Nucleus accumbens (tissue), 56 donors: Measurements from ENCODE around the gene GSTA5.
"Not testable (repeated sequence)": the region's sequence is repeated elsewhere in the genome, so short reads cannot be mapped to it uniquely, and the experiment has no call there.

ENCODE experiments used
- DNase-seq, 56 donors: peaks; one replicate each; lab custom pipeline; 2025; lab: John Stamatoyannopoulos, UW

The GSTA5 gene

GRCh38 chr6:52840763-52841585, at the start of gene GSTA5:
GSTA5 (minus strand) TSS chr6:52840813.
- DNase-seq: no peak

DNA sequence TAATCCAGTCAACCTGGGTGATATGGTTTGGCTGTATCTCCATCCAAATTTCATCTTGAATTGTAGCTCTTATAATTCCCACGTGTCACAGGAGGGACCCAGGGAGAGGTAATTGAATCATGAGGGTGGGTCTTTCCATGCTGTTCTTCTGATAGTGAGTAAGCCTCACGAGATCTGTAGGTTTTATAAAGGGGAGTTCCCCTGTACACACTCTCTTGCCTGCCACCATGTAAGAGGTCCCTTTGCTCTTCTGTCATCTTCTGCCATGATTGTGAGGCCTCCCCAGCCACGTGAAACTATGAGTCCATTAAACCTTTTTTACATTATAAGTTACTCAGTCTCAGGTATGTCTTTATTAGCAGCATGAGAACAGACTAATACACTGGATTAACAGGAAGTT, 49.4 kb upstream of the GSTA5 start:
- DNase-seq: no peak

- DNase-seq: no peak
These were observed 47.4 kb upstream of the GSTA5 start for GRCh38 chr6:52887910-52888524.

DNA sequence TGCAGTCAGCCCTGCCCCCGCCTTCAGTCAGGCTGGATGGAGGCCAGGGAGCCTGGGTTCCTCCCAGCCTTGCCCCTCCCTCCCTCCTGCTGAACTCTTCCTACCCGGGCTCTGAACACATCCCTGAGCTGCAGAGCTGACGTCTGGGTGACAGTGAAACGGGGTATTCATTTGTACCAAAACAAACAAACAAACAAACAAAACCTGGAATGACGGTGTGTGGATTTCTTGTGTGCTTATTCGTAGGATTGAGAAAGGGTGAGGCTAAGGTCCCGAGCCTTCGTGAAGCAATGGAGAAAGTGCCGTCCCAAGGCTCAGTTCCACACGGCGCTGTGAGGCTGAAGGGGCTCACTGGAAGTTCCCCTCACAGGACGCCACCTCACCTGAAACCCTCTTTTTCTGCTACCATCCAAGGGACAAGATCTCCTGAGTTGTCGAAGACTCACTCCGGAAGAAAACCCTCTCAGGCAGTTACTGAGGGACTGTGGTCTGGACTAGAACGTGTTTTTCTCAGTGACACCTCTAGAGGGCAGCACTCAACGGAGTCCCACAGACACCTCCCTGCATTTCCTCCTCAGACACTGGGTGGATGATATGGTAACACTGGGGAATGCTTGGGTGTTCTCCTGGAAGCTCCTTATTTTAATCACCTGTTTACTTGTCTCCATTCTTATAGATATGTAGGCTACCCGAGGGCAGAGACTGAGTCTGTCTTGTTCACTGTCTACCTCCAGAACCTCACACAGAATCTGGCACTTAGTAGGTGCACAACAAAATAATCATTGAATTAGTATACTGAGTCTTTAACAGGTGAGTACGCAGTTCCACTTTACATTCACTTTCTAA, 41.6 kb upstream of the GSTA5 start:
- DNase-seq: peak in 45 of 56 donors; percentile 4 to 70 (median 26)

- no peak for DNase-seq
These were observed 41.0 kb upstream of the GSTA5 start for GRCh38 chr6:52881662-52881995.

DNA sequence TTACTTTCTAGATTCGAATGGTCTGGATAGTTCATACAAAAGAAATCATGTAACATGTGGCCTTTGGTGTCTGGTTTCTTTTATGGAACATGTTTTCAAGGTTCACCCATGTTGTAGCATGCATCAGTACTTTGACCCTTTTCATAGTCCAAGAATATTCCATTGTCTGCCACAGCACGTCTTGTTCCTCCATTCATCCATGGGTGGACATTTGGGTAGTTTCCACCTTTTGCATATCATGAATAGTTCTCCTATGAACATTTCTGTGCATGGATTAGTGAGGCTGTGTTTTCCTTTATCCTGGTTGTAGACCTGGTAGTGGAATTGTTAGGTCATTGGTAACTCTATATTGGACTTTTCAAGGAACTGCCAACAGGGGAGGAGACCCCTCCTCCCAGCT, 37.2 kb upstream of the GSTA5 start:
- DNase-seq: no peak

GRCh38 chr6:52877168-52877567, 36.6 kb upstream of the GSTA5 start:
- DNase-seq: no peak

- no peak for DNase-seq
These were observed 35.6 kb upstream of the GSTA5 start for GRCh38 chr6:52876056-52876787.

GRCh38 chr6:52872031-52872430, 31.4 kb upstream of the GSTA5 start:
- no peak for DNase-seq

DNA sequence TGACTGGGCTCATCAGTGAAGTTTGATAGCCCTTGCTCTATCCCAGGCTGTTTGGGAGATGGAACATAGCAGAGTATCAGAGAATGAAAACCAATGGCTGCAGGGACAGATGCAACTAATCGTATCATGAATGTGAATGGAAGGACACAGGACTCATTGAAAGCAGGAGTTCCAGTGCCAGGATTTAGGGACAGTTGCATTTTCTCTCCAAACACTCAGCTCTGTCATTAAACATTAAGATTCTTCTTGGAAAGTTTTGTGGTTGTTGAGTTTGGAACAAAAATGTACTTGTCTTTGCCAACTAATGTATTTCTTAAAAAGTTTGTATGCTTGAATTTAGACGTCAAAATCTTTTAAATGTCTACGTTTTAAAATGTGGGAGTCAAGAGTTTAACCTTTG, 31.0 kb upstream of the GSTA5 start:
- DNase-seq: no peak

DNA sequence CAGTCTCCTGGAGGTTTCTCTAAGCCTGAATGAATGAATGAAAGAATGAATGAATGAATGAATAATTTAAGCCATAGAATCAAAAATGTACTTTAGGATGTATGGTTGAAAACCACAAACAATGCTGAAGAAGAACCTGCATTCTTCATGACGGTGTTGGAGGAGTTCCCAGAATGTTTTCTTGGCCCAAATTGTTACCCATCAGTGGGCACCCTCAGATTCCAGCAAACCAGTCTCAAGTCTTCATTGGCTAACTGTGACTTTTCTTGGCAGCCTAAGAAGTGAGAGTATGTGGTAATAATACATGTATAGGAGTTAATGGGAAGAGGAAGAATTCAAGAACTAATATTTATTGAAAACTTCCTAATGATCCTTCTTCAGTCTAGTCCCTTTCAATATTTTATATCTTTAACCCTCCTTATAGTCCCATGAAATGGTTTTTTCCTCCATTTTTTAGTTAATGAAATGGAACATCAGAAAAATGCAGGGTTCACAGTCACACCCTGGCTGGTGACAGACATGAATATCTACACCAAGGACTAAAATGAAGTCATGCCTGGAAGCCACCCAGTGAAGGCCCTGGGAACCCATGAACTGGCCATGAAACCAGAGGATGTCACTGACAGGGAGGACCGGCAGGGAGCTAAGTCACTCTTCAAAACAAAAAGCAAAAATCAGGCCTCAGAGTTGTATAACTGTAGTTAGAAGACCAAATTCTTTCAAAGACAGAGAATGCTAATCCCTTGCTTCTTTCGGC, 29.9 kb upstream of the GSTA5 start:
- not testable (repeated sequence) for DNase-seq

DNA sequence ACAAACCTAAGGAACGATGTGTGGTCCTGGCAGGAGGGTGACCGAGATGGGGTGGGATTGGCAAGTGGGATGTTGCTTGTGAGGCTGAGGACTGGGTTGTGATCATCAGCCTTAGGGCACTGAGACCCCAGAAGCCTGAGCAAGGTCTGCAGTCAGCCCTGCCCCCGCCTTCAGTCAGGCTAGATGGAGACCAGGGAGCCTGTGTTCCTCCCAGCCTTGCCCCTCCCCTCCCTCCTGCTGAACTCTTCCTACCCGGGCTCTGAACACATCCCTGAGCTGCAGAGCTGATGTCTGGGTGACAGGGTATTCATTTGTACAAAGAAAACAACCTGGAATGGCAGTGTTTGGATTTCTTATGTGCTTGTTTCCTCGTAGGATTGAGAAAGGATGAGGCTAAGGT, 28.3 kb upstream of the GSTA5 start:
- not testable (repeated sequence) for DNase-seq

DNA sequence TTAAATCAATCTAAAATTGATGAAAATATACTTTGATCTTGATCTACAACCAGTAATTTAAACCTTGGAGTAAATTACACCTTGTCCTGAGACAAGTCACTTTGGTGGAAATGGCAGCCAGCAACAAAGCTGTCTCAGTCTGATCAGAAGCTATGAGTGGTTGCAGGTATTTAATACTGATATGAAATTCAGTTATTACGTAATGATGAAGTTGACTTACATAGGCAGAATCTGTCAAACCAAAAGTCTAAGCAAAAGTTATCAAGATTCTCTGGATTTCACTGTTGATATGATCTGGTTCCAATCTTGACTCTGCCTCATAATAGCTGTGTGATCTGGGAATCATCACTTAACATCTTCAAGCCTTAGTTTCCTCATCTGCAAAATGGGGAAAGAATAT, 27.6 kb upstream of the GSTA5 start:
- DNase-seq: no peak

GRCh38 chr6:52861151-52861550, 20.5 kb upstream of the GSTA5 start:
- DNase-seq: not testable (repeated sequence)

DNA sequence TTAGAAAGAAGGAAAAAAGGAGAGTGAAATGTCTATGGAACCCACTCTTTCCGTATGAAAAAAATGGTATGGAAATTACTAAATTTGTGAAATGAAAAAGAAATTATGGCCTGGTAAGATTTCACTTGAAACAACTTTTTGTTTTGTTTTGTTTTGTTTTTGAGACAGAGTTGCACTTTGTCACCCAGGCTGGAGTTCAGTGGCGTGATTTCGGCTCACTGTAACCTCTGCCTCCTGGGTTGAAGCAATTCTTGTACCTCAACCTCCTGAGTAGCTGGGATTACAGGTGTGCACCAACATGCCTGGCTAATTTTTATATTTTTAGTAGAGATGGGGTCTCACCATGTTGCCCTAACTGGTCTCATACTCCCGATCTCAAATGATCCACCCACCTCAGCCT, 17.8 kb upstream of the GSTA5 start:
- no peak for DNase-seq

DNA sequence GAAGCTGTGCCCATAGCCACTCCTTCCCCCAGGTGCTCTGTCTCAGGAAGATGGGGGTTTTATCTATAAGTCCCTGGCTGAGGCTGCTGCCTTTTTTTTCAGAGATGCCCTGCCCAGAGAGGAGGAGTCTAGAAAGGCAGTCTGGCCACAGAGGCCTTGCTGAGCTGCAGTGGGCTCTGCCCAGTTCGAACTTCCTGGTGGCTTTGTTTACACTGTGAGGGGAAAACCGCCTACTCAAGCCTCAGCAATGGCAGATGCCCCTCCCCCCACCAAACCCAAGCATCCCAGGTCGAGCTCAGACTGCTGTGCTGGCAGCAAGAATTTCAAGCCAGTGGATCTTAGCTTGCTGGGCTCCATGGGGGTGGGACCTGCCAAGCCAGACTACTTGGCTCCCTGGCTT, 15.5 kb upstream of the GSTA5 start:
- DNase-seq: not testable (repeated sequence)

DNA sequence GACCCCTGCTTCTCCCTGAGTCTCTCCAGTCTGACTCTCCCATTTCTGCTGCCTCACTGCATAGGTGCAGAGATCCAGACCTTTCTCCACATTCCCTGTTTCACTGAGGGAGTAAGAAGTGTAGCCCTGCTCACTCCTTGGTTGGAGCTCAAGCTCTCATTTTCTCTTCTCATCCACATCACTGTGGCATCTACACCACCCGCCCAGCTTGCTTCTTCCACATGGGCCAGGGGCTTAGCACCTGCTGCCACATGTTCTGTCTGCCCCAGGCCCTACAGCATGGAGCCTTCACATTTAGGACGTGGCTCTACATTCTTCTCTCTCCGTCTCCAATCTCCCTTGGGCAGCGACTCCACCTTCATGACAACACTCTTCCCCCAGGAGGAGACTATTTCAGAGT, 8.5 kb upstream of the GSTA5 start:
- DNase-seq: no peak

GRCh38 chr6:52846002-52846401, 5.4 kb upstream of the GSTA5 start:
- DNase-seq: no peak

GRCh38 chr6:52843605-52844004, 3.0 kb upstream of the GSTA5 start:
- no peak for DNase-seq
